Nephron (organoid): ENCODE results near the gene LIMCH1.

ENCODE experiments used
- H3K27ac Mint-ChIP-seq, 3 experiments: 2 replicates each; pipeline ENCODE4 v1.8.0; 2020; ENCODE audit warnings: mixed read lengths in 3 of 3, mild to moderate bottlenecking in 2 of 3, moderate library complexity in 1 of 3
- H3K27me3 Mint-ChIP-seq: 2 replicates; pipeline ENCODE4 v1.8.0; 2021; ENCODE audit warnings: low read depth, mild to moderate bottlenecking, moderate library complexity, mixed read lengths
- H3K36me3 Mint-ChIP-seq: 2 replicates; pipeline ENCODE4 v1.8.0; 2020; ENCODE audit warnings: low read depth, mixed read lengths
- H3K4me1 Mint-ChIP-seq: 2 replicates; pipeline ENCODE4 v1.8.0; 2020; ENCODE audit warnings: mixed read lengths
- H3K4me3 Mint-ChIP-seq, 3 experiments: 2 replicates each; pipeline ENCODE4 v1.8.0; 2020; ENCODE audit warnings: mild to moderate bottlenecking in 3 of 3, mixed read lengths in 3 of 3, moderate library complexity in 2 of 3
- H3K9me3 Mint-ChIP-seq: 2 replicates; pipeline ENCODE4 v1.8.0; 2020; ENCODE audit warnings: mixed read lengths
- CTCF ChIP-seq, 3 experiments: fragments of 200-600 bp; sonication (generic); IDR thresholded peaks; one replicate each; pipeline ENCODE4 v1.5.0; 2021; ENCODE audit warnings: antibody characterized with exemption in 3 of 3; ENCODE audit not compliant: unreplicated experiment in 3 of 3

The LIMCH1 gene

GRCh38 chr4:41505161-41505661 lies 32.7 kb upstream of the LIMCH1 start:
- Mint-ChIP-seq H3K9me3 (no peaks in the 10 kb centered on the region), H3K4me1 (no peaks in the 10 kb centered on the region)

GRCh38 chr4:41506130-41506529 lies 31.8 kb upstream of the LIMCH1 start:
- TF ChIP-seq CTCF (IDR thresholded peaks at IDR 0.05; ENCODE audit: unreplicated experiment in 3 of 3): no peak
- H3K36me3 Mint-ChIP-seq: peaks cover 42% of the 10 kb centered on the region
- no peaks in the 10 kb centered on the region for H3K27me3 Mint-ChIP-seq
- H3K4me3 Mint-ChIP-seq: no peak overlapping the region
- H3K9me3 Mint-ChIP-seq: no peaks in the 10 kb centered on the region
- no peak overlapping the region for H3K27ac Mint-ChIP-seq
- no peaks in the 10 kb centered on the region for H3K4me1 Mint-ChIP-seq

More at GRCh38 chr4:41505161-41505661, 32.7 kb upstream of the LIMCH1 start:
- Mint-ChIP-seq H3K36me3 (peaks cover 46% of the 10 kb centered on the region), H3K27me3 (peaks cover 3% of the 10 kb centered on the region), H3K4me3 (no peak overlapping the region), H3K27ac (no peak overlapping the region)
- TF ChIP-seq CTCF (IDR thresholded peaks at IDR 0.05; ENCODE audit: unreplicated experiment in 3 of 3): no peak

- no peak for TF ChIP-seq CTCF (IDR thresholded peaks at IDR 0.05; ENCODE audit: unreplicated experiment in 3 of 3)
- no peaks in the 10 kb centered on the region for H3K27me3 Mint-ChIP-seq
- H3K4me1 Mint-ChIP-seq: no peaks in the 10 kb centered on the region
- no peaks in the 10 kb centered on the region for H3K9me3 Mint-ChIP-seq
- no peak overlapping the region for H3K4me3 Mint-ChIP-seq
- H3K36me3 Mint-ChIP-seq: peaks cover 33% of the 10 kb centered on the region
- no peak overlapping the region for H3K27ac Mint-ChIP-seq
Measured at GRCh38 chr4:41507291-41507947, 30.5 kb upstream of the LIMCH1 start.

GRCh38 chr4:41509451-41509866 lies 28.5 kb upstream of the LIMCH1 start:
- no peaks in the 10 kb centered on the region for H3K4me1 Mint-ChIP-seq
- no peaks in the 10 kb centered on the region for H3K9me3 Mint-ChIP-seq
- peaks cover 16% of the 10 kb centered on the region for H3K36me3 Mint-ChIP-seq
- peaks cover 3% of the 10 kb centered on the region for H3K27me3 Mint-ChIP-seq
- no peak for TF ChIP-seq CTCF (IDR thresholded peaks at IDR 0.05; ENCODE audit: unreplicated experiment in 3 of 3)
- no peak overlapping the region for H3K27ac Mint-ChIP-seq
- no peak overlapping the region for H3K4me3 Mint-ChIP-seq

GRCh38 chr4:41510179-41510578 lies 27.8 kb upstream of the LIMCH1 start:
- TF ChIP-seq CTCF (IDR thresholded peaks at IDR 0.05; ENCODE audit: unreplicated experiment in 3 of 3): no peak
- no peaks in the 10 kb centered on the region for H3K4me1 Mint-ChIP-seq

GRCh38 chr4:41512136-41512535 lies 25.8 kb upstream of the LIMCH1 start:
- Mint-ChIP-seq H3K27me3 (peaks cover 6% of the 10 kb centered on the region), H3K27ac (no peak overlapping the region), H3K4me3 (no peak overlapping the region), H3K4me1 (no peaks in the 10 kb centered on the region), H3K9me3 (no peaks in the 10 kb centered on the region), H3K36me3 (peaks cover 13% of the 10 kb centered on the region)
- no peak for TF ChIP-seq CTCF (IDR thresholded peaks at IDR 0.05; ENCODE audit: unreplicated experiment in 3 of 3)

More at GRCh38 chr4:41510179-41510578, 27.8 kb upstream of the LIMCH1 start:
- no peak overlapping the region for H3K27ac Mint-ChIP-seq
- peaks cover 3% of the 10 kb centered on the region for H3K27me3 Mint-ChIP-seq
- H3K4me3 Mint-ChIP-seq: no peak overlapping the region
- no peaks in the 10 kb centered on the region for H3K9me3 Mint-ChIP-seq
- H3K36me3 Mint-ChIP-seq: peaks cover 13% of the 10 kb centered on the region
